Gastrocnemius medialis (tissue), 4 donors: ENCODE data around the gene EYA4.

Source experiments
- CTCF ChIP-seq, 5 experiments: fragments of 450-650 bp in 3 of 5; fragments of 200-600 bp in 2 of 5; sonication (generic) in 2 of 5; IDR thresholded peaks in 4 of 5; conservative IDR thresholded peaks in 1 of 5; 1 replicate in 4 of 5; 2 replicates in 1 of 5; pipeline ENCODE4 v1.5.1; 2016 to 2019; ENCODE audit warnings: antibody characterized with exemption in 5 of 5, mild to moderate bottlenecking in 3 of 5, moderate library complexity in 3 of 5
- POLR2A ChIP-seq, 2 donors: fragments of 450-650 bp; IDR thresholded peaks; one replicate each; pipeline ENCODE4 v1.6.1; 2017; ENCODE audit warnings: antibody characterized with exemption in 2 of 2, mild to moderate bottlenecking in 2 of 2, moderate library complexity in 2 of 2

GRCh38 chr6:133523816-133524215, 282.7 kb downstream of the EYA4 start:
- no peak for TF ChIP-seq CTCF (IDR thresholded peaks at IDR 0.05 in 4 of 5, conservative IDR thresholded peaks at IDR 0.05 in 1 of 5)
- TF ChIP-seq POLR2A (IDR thresholded peaks at IDR 0.05), result no peak
